SK-N-SH treated with all-trans-retinoic acid at 6 μM for 48 hours (cell line): Measurements from ENCODE around the gene BMPR1B.

Experiments used
- CREB5 ChIP-seq: fragments of 250-450 bp; sonication (Bioruptor Pico); IDR thresholded peaks from 2 replicates; pipeline ENCODE4 v1.5.1; 2020; ENCODE audit warnings: low read depth, mild to moderate bottlenecking, moderate library complexity
- CSRNP3 ChIP-seq: fragments of 250-450 bp; sonication (Bioruptor Pico); IDR thresholded peaks from 2 replicates; pipeline ENCODE4 v1.5.1; 2021; ENCODE audit warnings: mild to moderate bottlenecking, moderate library complexity
- GLIS3 ChIP-seq: fragments of 250-450 bp; sonication (Bioruptor Pico); IDR thresholded peaks from 2 replicates; pipeline ENCODE4 v1.5.0; 2020; ENCODE audit warnings: mild to moderate bottlenecking, moderate library complexity
- PATZ1 ChIP-seq: fragments of 250-450 bp; sonication (Bioruptor Pico); IDR thresholded peaks from 2 replicates; pipeline ENCODE4 v1.8.0; 2020; ENCODE audit warnings: mild to moderate bottlenecking, moderate library complexity, borderline replicate concordance
- ZC3H10 ChIP-seq: fragments of 250-450 bp; sonication (Bioruptor Pico); IDR thresholded peaks from 2 replicates; pipeline ENCODE4 v1.5.1; 2021; ENCODE audit warnings: mild to moderate bottlenecking, moderate library complexity
- ZNF8 ChIP-seq: fragments of 450-650 bp; formaldehyde crosslinking; IDR thresholded peaks from 2 replicates; pipeline ENCODE4 v1.5.0; 2020; ENCODE audit warnings: mild to moderate bottlenecking, moderate library complexity
- TF ChIP-seq, protein P1 (sequence below): fragments of 250-450 bp; sonication (Bioruptor Pico); IDR thresholded peaks from 2 replicates; pipeline ENCODE4 v1.8.0; 2021; ENCODE audit warnings: low read depth, mild to moderate bottlenecking, moderate library complexity, borderline replicate concordance

- no peak for TF ChIP-seq CSRNP3 (CRISPR knock-in tag)
- TF ChIP-seq, protein P1, sequence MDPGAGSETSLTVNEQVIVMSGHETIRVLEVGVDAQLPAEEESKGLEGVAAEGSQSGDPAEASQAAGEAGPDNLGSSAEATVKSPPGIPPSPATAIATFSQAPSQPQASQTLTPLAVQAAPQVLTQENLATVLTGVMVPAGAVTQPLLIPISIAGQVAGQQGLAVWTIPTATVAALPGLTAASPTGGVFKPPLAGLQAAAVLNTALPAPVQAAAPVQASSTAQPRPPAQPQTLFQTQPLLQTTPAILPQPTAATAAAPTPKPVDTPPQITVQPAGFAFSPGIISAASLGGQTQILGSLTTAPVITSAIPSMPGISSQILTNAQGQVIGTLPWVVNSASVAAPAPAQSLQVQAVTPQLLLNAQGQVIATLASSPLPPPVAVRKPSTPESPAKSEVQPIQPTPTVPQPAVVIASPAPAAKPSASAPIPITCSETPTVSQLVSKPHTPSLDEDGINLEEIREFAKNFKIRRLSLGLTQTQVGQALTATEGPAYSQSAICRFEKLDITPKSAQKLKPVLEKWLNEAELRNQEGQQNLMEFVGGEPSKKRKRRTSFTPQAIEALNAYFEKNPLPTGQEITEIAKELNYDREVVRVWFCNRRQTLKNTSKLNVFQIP (CRISPR knock-in tag), result no peak
- TF ChIP-seq PATZ1 (CRISPR knock-in tag), result no peak
- TF ChIP-seq GLIS3 (CRISPR knock-in tag), result no peak
- TF ChIP-seq ZC3H10 (CRISPR knock-in tag), result no peak
- no peak for TF ChIP-seq CREB5 (CRISPR knock-in tag)
- no peak for TF ChIP-seq ZNF8
Observed at GRCh38 chr4:94762326-94762725, 4.6 kb downstream of the BMPR1B start.
